Stimulated activated CD8-positive, alpha-beta memory T cell treated with anti-CD3 and anti-CD28 coated beads, Interleukin-12 subunit alpha, Interleukin-12 subunit beta, amount 100 ng/mL, for 1 hour (primary cell): ENCODE data around the gene TMCO2.
A peak's percentile ranks its signal among the peaks of the same experiment; 100 is the strongest.
"Not testable (repeated sequence)": the region's sequence is repeated elsewhere in the genome, so short reads cannot be mapped to it uniquely, and the experiment has no call there.

Experiments
- DNase-seq: peaks from one replicate; pipeline ENCODE4 v3.0.0-alpha.2; 2020; ENCODE audit warnings: low read depth

The TMCO2 gene

GRCh38 chr1:40247655-40248054 lies at the start of gene TMCO2:
Gene TMCO2, plus strand, starts transcription at chr1:40247937. Its CDS starts 57 bp downstream, at chr1:40247994.
- no peak for DNase-seq

GRCh38 chr1:40199126-40199525 lies 48.6 kb upstream of the TMCO2 start:
- no peak for DNase-seq

GRCh38 chr1:40204856-40205255 lies 42.9 kb upstream of the TMCO2 start:
- no peak for DNase-seq

- no peak for DNase-seq
Observed at GRCh38 chr1:40210511-40211204, 37.1 kb upstream of the TMCO2 start.

GRCh38 chr1:40218333-40218732 lies 29.4 kb upstream of the TMCO2 start:
- no peak for DNase-seq

GRCh38 chr1:40221471-40221905 lies 26.2 kb upstream of the TMCO2 start:
- DNase-seq: not testable (repeated sequence)

DNA sequence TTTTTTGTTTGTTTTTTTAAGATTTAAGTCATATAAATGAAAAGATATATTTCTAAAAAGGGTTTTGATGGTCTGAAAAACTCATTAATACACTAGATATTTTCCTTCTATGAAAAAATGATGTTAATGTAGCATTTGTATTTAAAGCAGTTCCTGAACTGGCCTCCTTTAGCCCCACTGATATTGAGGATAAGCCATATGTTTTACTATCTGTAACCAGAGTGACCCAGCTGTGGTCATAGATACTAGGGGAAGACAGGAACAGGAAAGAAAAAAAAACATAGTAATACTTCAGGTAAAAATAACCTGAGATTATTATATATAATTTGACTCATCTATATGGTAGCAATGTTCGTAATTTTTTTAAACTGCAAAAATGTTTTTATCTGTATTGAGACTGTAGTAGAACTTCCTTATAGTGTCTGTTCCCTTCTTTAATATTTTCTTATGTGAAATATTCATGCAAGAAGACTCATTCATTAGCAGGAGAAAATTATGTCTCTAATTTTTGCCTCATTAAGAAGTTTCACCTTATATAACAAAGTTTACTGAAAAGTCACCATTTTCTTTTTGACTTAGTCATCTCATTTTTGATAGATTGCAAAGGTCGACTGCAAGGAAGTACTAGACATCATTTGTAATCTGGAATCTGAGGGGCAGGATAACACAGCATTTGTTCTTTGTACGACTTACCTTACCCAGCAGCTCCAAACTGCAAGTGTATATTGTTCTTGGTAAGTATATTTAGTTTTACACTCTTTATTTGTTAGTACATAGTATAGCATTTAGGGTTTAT lies 25.6 kb upstream of the TMCO2 start:
- DNase-seq: no peak

- DNase-seq: no peak
Observed at GRCh38 chr1:40224040-40224439, 23.7 kb upstream of the TMCO2 start.

GRCh38 chr1:40226192-40226591 lies 21.5 kb upstream of the TMCO2 start:
- DNase-seq: no peak

DNA sequence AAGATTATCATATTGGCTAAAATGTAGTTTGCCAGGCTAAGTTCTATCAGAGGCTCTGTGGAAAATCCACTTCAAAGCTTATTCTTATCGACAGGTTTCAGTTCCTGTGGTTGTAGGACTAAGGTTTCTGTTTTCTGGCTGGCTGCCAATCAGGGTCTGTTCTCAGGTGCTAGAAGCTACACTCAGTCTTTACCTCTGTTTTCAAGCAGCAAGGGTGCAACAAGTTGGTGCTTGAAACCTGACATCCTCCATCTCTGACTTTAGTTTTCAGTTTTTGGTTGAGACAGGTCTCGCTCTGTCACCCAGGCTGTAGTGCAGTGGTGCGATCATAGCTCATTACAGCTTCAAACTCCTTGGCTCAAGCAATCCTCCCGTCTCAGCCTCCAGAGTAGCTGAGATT lies 15.3 kb upstream of the TMCO2 start:
- DNase-seq: peak; percentile 13

- DNase-seq: no peak
Observed at GRCh38 chr1:40239626-40240025, 8.1 kb upstream of the TMCO2 start.

GRCh38 chr1:40240390-40240789 lies 7.3 kb upstream of the TMCO2 start:
- DNase-seq: no peak

DNA sequence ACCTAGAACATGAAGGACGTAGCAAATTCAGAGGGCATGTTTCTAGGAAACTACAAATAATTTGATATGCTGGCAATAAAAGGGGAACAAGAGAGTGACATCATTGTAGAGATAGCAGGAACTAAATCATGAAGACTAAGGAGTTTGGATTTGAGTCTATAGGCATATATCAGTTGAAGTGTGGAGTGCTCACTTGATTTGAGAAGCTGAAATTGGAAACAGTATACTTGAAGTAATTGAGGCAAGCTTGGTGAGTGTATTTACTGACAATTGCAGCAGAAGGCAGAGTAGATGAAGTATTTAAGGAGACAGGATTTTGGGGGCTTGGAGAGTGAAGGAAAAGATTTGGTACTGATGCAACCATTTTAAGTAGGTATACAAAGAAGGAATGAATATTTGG lies 6.4 kb upstream of the TMCO2 start:
- no peak for DNase-seq

DNA sequence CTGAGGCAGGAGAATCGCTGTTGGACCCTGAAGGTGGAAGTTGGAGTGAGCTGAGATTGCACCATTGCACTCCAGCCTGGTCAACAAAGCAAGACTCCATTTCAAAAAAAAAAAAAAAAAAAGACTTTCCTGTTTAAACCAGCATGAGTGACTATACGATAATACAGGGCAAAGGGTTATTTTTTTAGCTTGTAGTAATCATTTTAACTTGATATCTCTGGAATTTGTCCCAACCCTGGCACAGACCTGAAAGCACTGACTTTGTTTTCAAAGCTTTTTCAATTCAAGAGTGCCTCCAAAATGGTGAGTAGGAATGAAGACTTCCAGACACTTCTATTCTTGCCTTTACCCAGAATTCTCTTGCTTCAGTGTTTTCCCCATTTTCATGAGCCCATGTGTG lies 4.4 kb upstream of the TMCO2 start:
- DNase-seq: no peak

- no peak for DNase-seq
Observed at GRCh38 chr1:40244138-40244744, 3.5 kb upstream of the TMCO2 start.

DNA sequence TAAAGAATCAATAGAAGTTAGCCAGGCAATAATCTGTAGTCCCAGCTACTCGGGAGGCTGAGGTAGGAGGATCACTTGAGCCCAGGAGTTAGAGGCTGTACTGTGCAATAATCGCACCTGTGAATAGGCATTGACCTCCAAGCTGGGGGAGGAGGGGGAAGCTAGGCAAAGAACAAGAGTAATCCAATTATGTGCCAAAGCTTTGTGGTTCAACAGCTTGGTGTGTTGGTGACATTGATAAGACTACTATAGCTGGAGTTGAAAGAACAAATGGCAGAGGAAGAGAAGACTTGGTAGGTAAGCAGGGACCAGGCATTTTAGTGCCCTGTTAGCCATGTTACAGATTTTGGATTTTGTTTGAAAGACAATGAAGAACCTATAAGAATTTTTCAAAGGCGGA lies 2.1 kb upstream of the TMCO2 start:
- DNase-seq: no peak

DNA sequence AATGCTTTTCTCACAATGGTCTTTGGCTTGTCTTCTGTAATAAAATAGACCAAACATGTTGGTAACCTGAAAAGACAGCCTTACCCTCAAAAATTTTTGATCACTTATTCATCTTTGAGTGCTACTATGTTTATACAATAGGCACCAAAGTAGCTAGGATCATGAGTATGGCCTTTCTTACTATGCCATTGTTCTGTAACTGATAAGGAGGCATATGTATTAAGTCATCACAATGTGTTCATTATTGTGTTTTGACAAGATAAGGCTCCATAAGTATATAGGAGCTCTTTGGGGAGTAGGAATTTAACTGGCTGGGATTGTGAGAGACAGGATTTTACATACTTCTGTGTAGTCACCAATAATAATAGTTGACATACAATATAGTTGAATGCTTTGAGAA lies 675 bp downstream of the TMCO2 start:
- DNase-seq: no peak

- DNase-seq: no peak
Observed at GRCh38 chr1:40251456-40251855, 3.7 kb downstream of the TMCO2 start.

- no peak for DNase-seq
Observed at GRCh38 chr1:40252601-40253000, 4.9 kb downstream of the TMCO2 start.

DNA sequence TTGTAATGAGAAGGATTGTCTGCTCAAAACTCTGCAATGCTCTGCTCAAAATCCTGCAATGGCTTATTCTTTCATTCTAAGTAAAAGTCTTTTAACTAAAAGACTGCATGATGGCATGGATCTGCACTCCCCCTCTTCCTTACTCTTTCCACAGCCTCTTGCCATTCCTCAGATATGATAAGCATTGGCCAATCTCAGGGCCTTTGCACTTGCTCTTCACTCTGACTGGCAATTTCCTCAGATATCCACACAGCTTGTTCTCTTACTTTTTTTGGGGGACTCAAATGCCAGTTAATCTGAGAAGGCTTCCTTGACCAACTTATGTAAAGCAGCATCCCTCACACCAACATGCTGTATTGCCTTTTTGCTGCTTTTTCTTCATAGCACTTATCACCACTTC lies 7.5 kb downstream of the TMCO2 start:
- DNase-seq: no peak

DNA sequence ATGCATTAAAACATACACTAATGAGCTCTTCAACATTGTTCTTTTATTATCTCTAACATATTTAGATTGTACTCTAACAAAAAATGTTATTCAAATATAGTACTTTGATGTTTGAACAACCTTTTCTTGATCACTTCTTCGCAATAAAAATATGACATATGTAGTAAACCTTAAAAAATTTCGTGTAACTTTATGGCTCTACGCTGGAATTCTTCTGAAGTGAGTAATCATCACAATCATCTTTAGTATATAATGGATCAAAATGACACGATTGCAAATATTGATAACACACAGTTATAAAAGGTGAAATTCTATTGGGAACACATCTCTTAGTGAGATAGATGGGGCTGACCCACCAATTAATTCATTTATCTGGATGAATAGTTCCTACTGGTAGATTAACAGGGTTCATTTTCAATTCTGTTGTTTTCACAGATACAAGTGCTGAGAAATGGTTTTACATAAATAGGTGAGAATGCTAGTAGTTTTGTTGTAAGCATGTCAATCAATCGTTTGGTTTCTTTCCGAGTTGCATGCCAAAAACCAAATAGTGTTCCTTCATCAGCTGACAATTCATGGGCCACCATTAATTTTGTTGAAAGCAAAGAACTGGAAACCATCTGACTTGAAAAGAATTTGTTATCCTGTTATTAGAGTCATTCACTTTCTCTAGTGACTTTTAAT lies 8.8 kb downstream of the TMCO2 start:
- no peak for DNase-seq

DNA sequence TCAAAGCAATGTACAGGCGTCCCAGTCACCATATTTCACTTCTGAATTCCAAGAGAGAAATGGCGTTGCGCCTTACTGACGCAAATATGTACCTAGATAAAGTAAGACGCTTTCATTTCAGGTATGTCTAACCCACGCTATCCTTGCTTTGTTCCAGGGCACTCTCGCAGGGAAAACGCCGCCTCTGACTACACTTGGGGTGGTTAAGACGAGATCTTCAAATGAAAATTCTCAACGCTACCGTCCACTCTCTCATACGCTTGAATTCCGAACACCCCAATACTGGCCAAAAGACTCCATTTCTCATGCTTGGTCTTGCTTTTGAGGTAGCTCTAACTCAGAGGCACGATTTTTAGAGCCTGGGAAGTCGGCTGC lies 9.6 kb downstream of the TMCO2 start:
- no peak for DNase-seq
